Measurements from ENCODE around the gene RAB42. TPM values are rescaled to one million over a fixed set of nuclear protein-coding genes. Genes with fewer than 3 reads are reported as not detected.

Gene RAB42
- total and polyA plus RNA-seq, 2 of the 8 experiments (the other 6 are each of a cell fraction or from before 2014, with no cell fraction given): 12.5 to 16.6 TPM

DNA sequence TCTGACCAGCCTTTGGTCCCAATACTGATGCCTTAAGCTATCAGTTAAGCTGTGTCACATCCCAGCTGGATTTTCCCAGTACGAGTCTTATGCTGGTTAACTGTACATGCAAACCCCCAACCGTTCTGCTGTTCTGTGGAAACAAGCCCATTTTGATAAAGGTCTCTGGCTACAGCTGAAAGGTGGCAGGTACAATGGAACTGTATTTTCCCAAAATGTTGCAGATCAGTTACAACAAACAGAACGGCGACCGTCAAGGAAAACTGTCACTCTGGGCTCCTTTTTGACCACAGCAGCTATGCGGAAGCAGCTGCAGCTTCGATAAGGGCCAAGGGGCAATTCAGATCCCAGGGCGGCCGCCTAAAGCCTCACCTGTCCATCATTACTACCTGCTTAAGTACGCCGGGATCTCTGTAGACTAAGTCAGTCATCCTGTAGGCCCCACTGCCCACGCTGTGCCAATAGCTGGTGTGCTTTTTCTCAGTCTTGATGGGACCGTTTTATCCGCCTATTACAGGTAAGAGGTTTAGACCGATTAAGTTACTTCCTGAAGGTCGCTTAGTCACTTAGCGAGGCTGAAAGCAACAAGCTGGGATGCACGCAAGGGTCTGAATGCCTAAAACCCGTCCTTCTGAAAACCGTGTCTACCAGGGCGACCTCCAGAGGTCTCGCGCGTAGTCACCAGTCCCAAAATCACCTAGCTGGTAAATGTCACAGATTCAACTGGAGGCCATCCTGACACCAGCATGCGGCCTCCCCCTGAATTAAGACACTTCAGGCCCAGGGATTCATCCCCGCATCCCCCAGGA lies 11.1 kb upstream of the RAB42 start (continued):
- peak; percentile 8 for TF ChIP-seq CTBP2 (IDR thresholded peaks at IDR 0.05; ENCODE audit: borderline replicate concordance, insufficient read depth, insufficient read length, low read length)
- TF ChIP-seq SP1 (IDR thresholded peaks at IDR 0.05; ENCODE audit: low read depth, low read length): no peak
- no peak for TF ChIP-seq HDAC6 (IDR thresholded peaks at IDR 0.05; ENCODE audit: low read depth, low read length)
- no peak for TF ChIP-seq RBBP5 (IDR thresholded peaks at IDR 0.05; ENCODE audit: borderline replicate concordance, low read depth, low read length)
- TF ChIP-seq HDAC2 (IDR thresholded peaks at IDR 0.05; ENCODE audit: borderline replicate concordance in 1 of 2, low read depth in 2 of 2, low read length in 2 of 2): peak in 1 of 2 experiments; percentile 24; a peak in 1 of 4 replicates
- TF ChIP-seq BACH1 (IDR thresholded peaks at IDR 0.05; ENCODE audit: low read length): no peak
- TF ChIP-seq CTCF (IDR thresholded peaks at IDR 0.05; ENCODE audit: control extremely low read depth in 1 of 3, insufficient read depth in 1 of 3, low read depth in 1 of 3, low read length in 3 of 3): peak; percentile 17 to 38 (median 37); a peak in 3 of 4 replicates
